Measurements from ENCODE around the gene CARHSP1.
"Not testable (repeated sequence)": the region's sequence is repeated elsewhere in the genome, so short reads cannot be mapped to it uniquely, and the experiment has no call there.

Gene CARHSP1

GRCh38 chr16:8853150-8853549 is 15.7 kb downstream of the CARHSP1 start:
- no peak for DNase-seq

- no peak for DNase-seq
Observed at GRCh38 chr16:8852534-8852933, 16.3 kb downstream of the CARHSP1 start.

- no peak for DNase-seq
Observed at GRCh38 chr16:8851761-8852403, 16.9 kb downstream of the CARHSP1 start.

- no peak for DNase-seq
Observed at GRCh38 chr16:8850279-8850885, 18.4 kb downstream of the CARHSP1 start.

- DNase-seq, result no peak
Observed at GRCh38 chr16:8849411-8850011, 19.3 kb downstream of the CARHSP1 start.

GRCh38 chr16:8848939-8849391 is 19.8 kb downstream of the CARHSP1 start:
- no peak for DNase-seq

GRCh38 chr16:8848231-8848938 is 20.4 kb downstream of the CARHSP1 start:
- DNase-seq, result no peak

- DNase-seq, result no peak
Observed at GRCh38 chr16:8847623-8848022, 21.2 kb downstream of the CARHSP1 start.

GRCh38 chr16:8847145-8847544 is 21.7 kb downstream of the CARHSP1 start:
- DNase-seq, result no peak

- no peak for DNase-seq
Observed at GRCh38 chr16:8846401-8846932, 22.3 kb downstream of the CARHSP1 start.

- DNase-seq, result no peak
Observed at GRCh38 chr16:8845699-8846298, 23.0 kb downstream of the CARHSP1 start.

- not testable (repeated sequence) for DNase-seq
Observed at GRCh38 chr16:8843296-8843695, 25.5 kb downstream of the CARHSP1 start.

- not testable (repeated sequence) for DNase-seq
Observed at GRCh38 chr16:8842016-8842415, 26.8 kb downstream of the CARHSP1 start.

- DNase-seq, result not testable (repeated sequence)
Observed at GRCh38 chr16:8837594-8837993, 31.2 kb downstream of the CARHSP1 start.

- not testable (repeated sequence) for DNase-seq
Observed at GRCh38 chr16:8836797-8837196, 32.0 kb downstream of the CARHSP1 start.

GRCh38 chr16:8832717-8833105 is 36.1 kb downstream of the CARHSP1 start:
- no peak for DNase-seq

GRCh38 chr16:8831871-8832716 is 36.7 kb downstream of the CARHSP1 start:
- no peak for DNase-seq

GRCh38 chr16:8831450-8831849 is 37.4 kb downstream of the CARHSP1 start:
- no peak for DNase-seq

- DNase-seq, result no peak
Observed at GRCh38 chr16:8828541-8829165, 40.2 kb downstream of the CARHSP1 start.

GRCh38 chr16:8826278-8826879 is 42.4 kb downstream of the CARHSP1 start:
- no peak for DNase-seq

GRCh38 chr16:8822403-8822802 is 46.4 kb downstream of the CARHSP1 start:
- no peak for DNase-seq

All from NCI-H1105 treated with DMSO at 0.1 percent for 48 hours (cell line).